HepG2 (cell line): ENCODE data around the gene CLPSL2. TPM values are rescaled to one million over a fixed set of nuclear protein-coding genes. Genes with fewer than 3 reads are reported as not detected.

Experiments
- HCFC1 ChIP-seq: fragments of 150-350 bp; IDR thresholded peaks from 2 replicates; pipeline ENCODE4 v1.6.1; 2014; ENCODE audit warnings: low read depth, low read length
- MEIS2 ChIP-seq: sonication (generic); formaldehyde crosslinking; IDR thresholded peaks from 2 replicates; pipeline ENCODE4 v1.9.0; 2021; ENCODE audit warnings: mild to moderate bottlenecking, missing genetic modification reagents
- NRL ChIP-seq: sonication (generic); formaldehyde crosslinking; IDR thresholded peaks from 2 replicates; pipeline ENCODE4 v1.5.0; 2020; ENCODE audit warnings: missing genetic modification reagents, mild to moderate bottlenecking, moderate library complexity, borderline replicate concordance
- POLR2AphosphoS5 ChIP-seq: IDR thresholded peaks from 2 replicates; pipeline ENCODE4 v1.6.1; 2012; ENCODE audit warnings: low read depth, low read length
- SMARCC2 ChIP-seq: fragments of 450-650 bp; IDR thresholded peaks from 2 replicates; pipeline ENCODE4 v1.6.1; 2017; ENCODE audit warnings: antibody characterized with exemption, mild to moderate bottlenecking
- ZFP36L1 ChIP-seq: sonication (generic); formaldehyde crosslinking; IDR thresholded peaks from 2 replicates; pipeline ENCODE4 v1.8.0; 2022; ENCODE audit warnings: mild to moderate bottlenecking, missing genetic modification reagents, moderate library complexity
- ZNF331 ChIP-seq: sonication (generic); formaldehyde crosslinking; IDR thresholded peaks from 2 replicates; pipeline ENCODE4 v1.4.0; 2020; ENCODE audit warnings: missing genetic modification reagents
- ZNF607 ChIP-seq: sonication (generic); formaldehyde crosslinking; IDR thresholded peaks from 2 replicates; pipeline ENCODE4 v1.5.1; 2020; ENCODE audit warnings: missing genetic modification reagents, mild to moderate bottlenecking, borderline replicate concordance
- ZNF782 ChIP-seq: sonication (generic); formaldehyde crosslinking; IDR thresholded peaks from 2 replicates; pipeline ENCODE4 v1.4.0; 2020; ENCODE audit warnings: missing genetic modification reagents, mild to moderate bottlenecking, borderline replicate concordance
- polyA plus RNA-seq, 8 experiments: library from polyadenylated mRNA; depleted of rRNA in 3 of 8; stranded (reverse) in 7 of 8; unstranded in 1 of 8; fragments of >200 nt; fragmentation: Illumina TruSeq in 4 of 8; extraction: Trizol in 4 of 8; gene quantifications; 2 replicates each; pipeline versions ENCODE4 v1.2.1 to v1.2.3, GENCODE V29; 2011 to 2016; ENCODE audit warnings: low read depth in 4 of 8, missing spikeins in 1 of 8, mixed read lengths in 1 of 8; ENCODE audit not compliant: insufficient read depth in 1 of 8
- total RNA-seq, 5 experiments: library from RNA; depleted of rRNA; stranded (reverse); fragments of >200 nt; fragmentation: Illumina TruSeq; extraction: Trizol; gene quantifications; 2 replicates each; pipeline ENCODE4 v1.2.3, GENCODE V29; 2016; ENCODE audit warnings: low read depth in 1 of 5
- TF ChIP-seq, protein P1 (sequence below): sonication (generic); formaldehyde crosslinking; IDR thresholded peaks from 2 replicates; pipeline ENCODE4 v1.5.1; 2020; ENCODE audit warnings: mild to moderate bottlenecking, moderate library complexity, missing genetic modification reagents
- TF ChIP-seq, protein P2 (sequence below): sonication (generic); formaldehyde crosslinking; IDR thresholded peaks from 2 replicates; pipeline ENCODE4 v1.4.0; 2020; ENCODE audit warnings: missing genetic modification reagents
- TF ChIP-seq, protein P3 (sequence below): IDR thresholded peaks from 2 replicates; pipeline ENCODE4 v1.6.1; 2016; ENCODE audit warnings: missing compliant biosample characterization, missing genetic modification reagents, borderline replicate concordance
- TF ChIP-seq, protein P4 (sequence below): sonication (generic); formaldehyde crosslinking; IDR thresholded peaks from 2 replicates; pipeline ENCODE4 v1.4.0; 2020; ENCODE audit warnings: missing genetic modification reagents
- TF ChIP-seq, protein P5 (sequence below): sonication (generic); formaldehyde crosslinking; IDR thresholded peaks from 2 replicates; pipeline ENCODE4 v1.4.0; 2020; ENCODE audit warnings: missing genetic modification reagents
- TF ChIP-seq, protein P6 (sequence below): sonication (generic); formaldehyde crosslinking; IDR thresholded peaks from 2 replicates; pipeline ENCODE4 v1.4.0; 2020; ENCODE audit warnings: missing genetic modification reagents, borderline replicate concordance

The CLPSL2 gene
- total and polyA plus RNA-seq, 2 of the 13 experiments (the other 11 are each of a cell fraction or from before 2014, with no cell fraction given): not detected

DNA sequence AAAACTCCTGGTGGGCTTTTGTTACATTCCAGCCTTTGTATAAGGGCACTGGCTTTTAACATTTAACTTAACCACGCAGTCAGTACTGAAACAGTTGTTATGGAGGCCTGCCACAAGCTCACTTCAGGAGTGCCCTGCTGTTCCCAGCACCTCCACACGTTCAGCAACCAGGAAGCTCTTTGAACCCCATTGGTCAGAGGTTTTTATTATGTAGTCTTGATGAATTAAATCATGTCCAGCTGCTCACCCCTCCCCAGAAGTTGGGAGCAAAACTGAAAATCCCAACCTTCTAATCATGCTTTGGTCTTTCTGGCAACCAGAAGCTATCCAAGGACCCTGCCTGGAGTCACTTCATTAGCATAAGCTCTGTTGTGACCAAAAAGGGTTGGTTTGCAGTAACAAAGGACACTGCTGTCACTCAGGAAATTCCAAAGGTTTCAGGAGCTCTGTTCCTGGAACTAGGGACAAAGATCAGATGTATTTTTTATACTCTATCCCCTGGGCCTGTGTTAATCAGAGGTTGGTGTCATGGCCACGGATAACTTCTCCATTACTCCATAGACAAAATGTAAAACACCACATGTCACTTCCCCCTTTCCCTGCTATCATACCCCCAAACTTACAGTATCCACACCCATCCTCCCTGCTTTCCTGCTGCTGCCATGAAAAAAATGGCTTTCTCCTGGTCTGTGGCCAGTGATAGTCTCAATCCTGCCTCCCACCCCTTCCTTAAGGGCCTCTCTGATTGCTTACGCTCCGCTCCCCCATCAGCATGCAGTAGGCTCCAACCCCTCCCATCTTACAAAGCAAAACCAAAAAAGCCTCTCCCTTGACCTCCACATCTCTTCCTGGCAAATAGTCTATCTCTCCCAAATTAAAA is 36.5 kb upstream of the CLPSL2 start (continued):
- peak; percentile 95 for TF ChIP-seq MEIS2
- 0 out of 2 replicates have a peak, but pooled peaks have one; percentile 9 for TF ChIP-seq ZNF331 (CRISPR knock-in tag)
- no peak for TF ChIP-seq ZNF782 (CRISPR knock-in tag)
- TF ChIP-seq, protein P1, sequence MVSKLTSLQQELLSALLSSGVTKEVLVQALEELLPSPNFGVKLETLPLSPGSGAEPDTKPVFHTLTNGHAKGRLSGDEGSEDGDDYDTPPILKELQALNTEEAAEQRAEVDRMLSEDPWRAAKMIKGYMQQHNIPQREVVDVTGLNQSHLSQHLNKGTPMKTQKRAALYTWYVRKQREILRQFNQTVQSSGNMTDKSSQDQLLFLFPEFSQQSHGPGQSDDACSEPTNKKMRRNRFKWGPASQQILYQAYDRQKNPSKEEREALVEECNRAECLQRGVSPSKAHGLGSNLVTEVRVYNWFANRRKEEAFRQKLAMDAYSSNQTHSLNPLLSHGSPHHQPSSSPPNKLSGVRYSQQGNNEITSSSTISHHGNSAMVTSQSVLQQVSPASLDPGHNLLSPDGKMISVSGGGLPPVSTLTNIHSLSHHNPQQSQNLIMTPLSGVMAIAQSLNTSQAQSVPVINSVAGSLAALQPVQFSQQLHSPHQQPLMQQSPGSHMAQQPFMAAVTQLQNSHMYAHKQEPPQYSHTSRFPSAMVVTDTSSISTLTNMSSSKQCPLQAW (CRISPR knock-in tag): peak; percentile 84
- no peak for TF ChIP-seq NRL (CRISPR knock-in tag)
- peak; percentile 65 for TF ChIP-seq POLR2AphosphoS5
- TF ChIP-seq SMARCC2: no peak
- TF ChIP-seq ZNF607 (CRISPR knock-in tag): 0 out of 2 replicates have a peak, but pooled peaks have one; percentile 25
- TF ChIP-seq, protein P2, sequence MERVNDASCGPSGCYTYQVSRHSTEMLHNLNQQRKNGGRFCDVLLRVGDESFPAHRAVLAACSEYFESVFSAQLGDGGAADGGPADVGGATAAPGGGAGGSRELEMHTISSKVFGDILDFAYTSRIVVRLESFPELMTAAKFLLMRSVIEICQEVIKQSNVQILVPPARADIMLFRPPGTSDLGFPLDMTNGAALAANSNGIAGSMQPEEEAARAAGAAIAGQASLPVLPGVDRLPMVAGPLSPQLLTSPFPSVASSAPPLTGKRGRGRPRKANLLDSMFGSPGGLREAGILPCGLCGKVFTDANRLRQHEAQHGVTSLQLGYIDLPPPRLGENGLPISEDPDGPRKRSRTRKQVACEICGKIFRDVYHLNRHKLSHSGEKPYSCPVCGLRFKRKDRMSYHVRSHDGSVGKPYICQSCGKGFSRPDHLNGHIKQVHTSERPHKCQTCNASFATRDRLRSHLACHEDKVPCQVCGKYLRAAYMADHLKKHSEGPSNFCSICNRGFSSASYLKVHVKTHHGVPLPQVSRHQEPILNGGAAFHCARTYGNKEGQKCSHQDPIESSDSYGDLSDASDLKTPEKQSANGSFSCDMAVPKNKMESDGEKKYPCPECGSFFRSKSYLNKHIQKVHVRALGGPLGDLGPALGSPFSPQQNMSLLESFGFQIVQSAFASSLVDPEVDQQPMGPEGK (CRISPR knock-in tag): no peak
- TF ChIP-seq, protein P3, sequence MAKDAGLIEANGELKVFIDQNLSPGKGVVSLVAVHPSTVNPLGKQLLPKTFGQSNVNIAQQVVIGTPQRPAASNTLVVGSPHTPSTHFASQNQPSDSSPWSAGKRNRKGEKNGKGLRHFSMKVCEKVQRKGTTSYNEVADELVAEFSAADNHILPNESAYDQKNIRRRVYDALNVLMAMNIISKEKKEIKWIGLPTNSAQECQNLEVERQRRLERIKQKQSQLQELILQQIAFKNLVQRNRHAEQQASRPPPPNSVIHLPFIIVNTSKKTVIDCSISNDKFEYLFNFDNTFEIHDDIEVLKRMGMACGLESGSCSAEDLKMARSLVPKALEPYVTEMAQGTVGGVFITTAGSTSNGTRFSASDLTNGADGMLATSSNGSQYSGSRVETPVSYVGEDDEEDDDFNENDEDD: no peak
- TF ChIP-seq ZFP36L1 (CRISPR knock-in tag): no peak
- TF ChIP-seq, protein P4, sequence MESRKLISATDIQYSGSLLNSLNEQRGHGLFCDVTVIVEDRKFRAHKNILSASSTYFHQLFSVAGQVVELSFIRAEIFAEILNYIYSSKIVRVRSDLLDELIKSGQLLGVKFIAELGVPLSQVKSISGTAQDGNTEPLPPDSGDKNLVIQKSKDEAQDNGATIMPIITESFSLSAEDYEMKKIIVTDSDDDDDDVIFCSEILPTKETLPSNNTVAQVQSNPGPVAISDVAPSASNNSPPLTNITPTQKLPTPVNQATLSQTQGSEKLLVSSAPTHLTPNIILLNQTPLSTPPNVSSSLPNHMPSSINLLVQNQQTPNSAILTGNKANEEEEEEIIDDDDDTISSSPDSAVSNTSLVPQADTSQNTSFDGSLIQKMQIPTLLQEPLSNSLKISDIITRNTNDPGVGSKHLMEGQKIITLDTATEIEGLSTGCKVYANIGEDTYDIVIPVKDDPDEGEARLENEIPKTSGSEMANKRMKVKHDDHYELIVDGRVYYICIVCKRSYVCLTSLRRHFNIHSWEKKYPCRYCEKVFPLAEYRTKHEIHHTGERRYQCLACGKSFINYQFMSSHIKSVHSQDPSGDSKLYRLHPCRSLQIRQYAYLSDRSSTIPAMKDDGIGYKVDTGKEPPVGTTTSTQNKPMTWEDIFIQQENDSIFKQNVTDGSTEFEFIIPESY (CRISPR knock-in tag): no peak
- TF ChIP-seq, protein P5, sequence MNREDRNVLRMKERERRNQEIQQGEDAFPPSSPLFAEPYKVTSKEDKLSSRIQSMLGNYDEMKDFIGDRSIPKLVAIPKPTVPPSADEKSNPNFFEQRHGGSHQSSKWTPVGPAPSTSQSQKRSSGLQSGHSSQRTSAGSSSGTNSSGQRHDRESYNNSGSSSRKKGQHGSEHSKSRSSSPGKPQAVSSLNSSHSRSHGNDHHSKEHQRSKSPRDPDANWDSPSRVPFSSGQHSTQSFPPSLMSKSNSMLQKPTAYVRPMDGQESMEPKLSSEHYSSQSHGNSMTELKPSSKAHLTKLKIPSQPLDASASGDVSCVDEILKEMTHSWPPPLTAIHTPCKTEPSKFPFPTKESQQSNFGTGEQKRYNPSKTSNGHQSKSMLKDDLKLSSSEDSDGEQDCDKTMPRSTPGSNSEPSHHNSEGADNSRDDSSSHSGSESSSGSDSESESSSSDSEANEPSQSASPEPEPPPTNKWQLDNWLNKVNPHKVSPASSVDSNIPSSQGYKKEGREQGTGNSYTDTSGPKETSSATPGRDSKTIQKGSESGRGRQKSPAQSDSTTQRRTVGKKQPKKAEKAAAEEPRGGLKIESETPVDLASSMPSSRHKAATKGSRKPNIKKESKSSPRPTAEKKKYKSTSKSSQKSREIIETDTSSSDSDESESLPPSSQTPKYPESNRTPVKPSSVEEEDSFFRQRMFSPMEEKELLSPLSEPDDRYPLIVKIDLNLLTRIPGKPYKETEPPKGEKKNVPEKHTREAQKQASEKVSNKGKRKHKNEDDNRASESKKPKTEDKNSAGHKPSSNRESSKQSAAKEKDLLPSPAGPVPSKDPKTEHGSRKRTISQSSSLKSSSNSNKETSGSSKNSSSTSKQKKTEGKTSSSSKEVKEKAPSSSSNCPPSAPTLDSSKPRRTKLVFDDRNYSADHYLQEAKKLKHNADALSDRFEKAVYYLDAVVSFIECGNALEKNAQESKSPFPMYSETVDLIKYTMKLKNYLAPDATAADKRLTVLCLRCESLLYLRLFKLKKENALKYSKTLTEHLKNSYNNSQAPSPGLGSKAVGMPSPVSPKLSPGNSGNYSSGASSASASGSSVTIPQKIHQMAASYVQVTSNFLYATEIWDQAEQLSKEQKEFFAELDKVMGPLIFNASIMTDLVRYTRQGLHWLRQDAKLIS (CRISPR knock-in tag): no peak
- TF ChIP-seq HCFC1: no peak
- TF ChIP-seq, protein P6, sequence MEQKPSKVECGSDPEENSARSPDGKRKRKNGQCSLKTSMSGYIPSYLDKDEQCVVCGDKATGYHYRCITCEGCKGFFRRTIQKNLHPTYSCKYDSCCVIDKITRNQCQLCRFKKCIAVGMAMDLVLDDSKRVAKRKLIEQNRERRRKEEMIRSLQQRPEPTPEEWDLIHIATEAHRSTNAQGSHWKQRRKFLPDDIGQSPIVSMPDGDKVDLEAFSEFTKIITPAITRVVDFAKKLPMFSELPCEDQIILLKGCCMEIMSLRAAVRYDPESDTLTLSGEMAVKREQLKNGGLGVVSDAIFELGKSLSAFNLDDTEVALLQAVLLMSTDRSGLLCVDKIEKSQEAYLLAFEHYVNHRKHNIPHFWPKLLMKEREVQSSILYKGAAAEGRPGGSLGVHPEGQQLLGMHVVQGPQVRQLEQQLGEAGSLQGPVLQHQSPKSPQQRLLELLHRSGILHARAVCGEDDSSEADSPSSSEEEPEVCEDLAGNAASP (CRISPR knock-in tag): 0 out of 2 replicates have a peak, but pooled peaks have one; percentile 14
